SK-N-SH (cell line): Measurements from ENCODE around the gene SRGAP3. TPM values are rescaled to one million over a fixed set of nuclear protein-coding genes. Genes with fewer than 3 reads are reported as not detected.

Experiments
- CTCF ChIA-PET: fragments of 300-600, 350-600 bp; formaldehyde crosslinking; extraction: SDS; loops from one replicate; lab custom pipeline; 2021; lab: Yijun Ruan, JAX
- POLR2A ChIA-PET: fragments of 350-600 bp; sonication (Branson Sonifier 250); formaldehyde crosslinking; extraction: SDS; loops from one replicate; lab custom pipeline; 2020; ENCODE audit warnings: antibody characterized with exemption, inconsistent platforms; lab: Yijun Ruan, JAX
- DNase-seq: peaks from one replicate; pipeline ENCODE4 v3.0.0; 2012
- H2AFZ ChIP-seq: fragments of 200-600 bp; sonication (generic); 2 replicates; pipeline ENCODE4 v1.8.1; 2016; ENCODE audit warnings: antibody characterized with exemption, mild to moderate bottlenecking, low read depth
- H3F3A ChIP-seq: fragments of 200-600 bp; sonication (generic); replicated peaks from 2 replicates; pipeline ENCODE3; 2016; ENCODE audit warnings: antibody characterized with exemption, mild to moderate bottlenecking; ENCODE audit not compliant: insufficient read depth
- H3K27ac ChIP-seq, 2 experiments: fragments of 200-500 bp in 1 of 2; fragments of 200-600 bp in 1 of 2; sonication (Bioruptor generic) in 1 of 2; sonication (generic), shearing (Covaris generic) in 1 of 2; 2 replicates each; pipeline versions ENCODE4 v1.5.1 to v1.6.1; 2014 to 2016; ENCODE audit warnings: low read depth in 2 of 2, inconsistent platforms in 1 of 2, low read length in 1 of 2, mild to moderate bottlenecking in 1 of 2, mixed read lengths in 1 of 2
- H3K27me3 ChIP-seq: fragments of 200-600 bp; sonication (generic), shearing (Covaris generic); 2 replicates; pipeline ENCODE4 v1.6.1; 2016; ENCODE audit warnings: mixed run types; ENCODE audit not compliant: insufficient read depth
- H3K36me3 ChIP-seq, 2 experiments: fragments of 200-500 bp in 1 of 2; fragments of 200-600 bp in 1 of 2; sonication (Bioruptor generic) in 1 of 2; sonication (generic) in 1 of 2; replicated peaks in 1 of 2; 2 replicates each; pipeline versions ENCODE3 to v1.5.1; 2014 to 2016; ENCODE audit warnings: low read length in 1 of 2, mild to moderate bottlenecking in 1 of 2; ENCODE audit not compliant: insufficient read depth in 2 of 2, control insufficient read depth in 1 of 2
- H3K4me1 ChIP-seq, 2 experiments: fragments of 200-500 bp in 1 of 2; fragments of 200-600 bp in 1 of 2; sonication (Bioruptor generic) in 1 of 2; sonication (generic), shearing (Covaris generic) in 1 of 2; 2 replicates each; pipeline versions ENCODE4 v1.5.1 to v1.6.1; 2014 to 2016; ENCODE audit warnings: low read depth in 1 of 2, low read length in 1 of 2, mixed run types in 1 of 2; ENCODE audit not compliant: insufficient read depth in 2 of 2, control insufficient read depth in 1 of 2
- H3K4me2 ChIP-seq: fragments of 200-600 bp; sonication (generic), shearing (Covaris generic); 2 replicates; pipeline ENCODE4 v1.6.1; 2017; ENCODE audit warnings: mixed run types
- H3K4me3 ChIP-seq, 2 experiments: fragments of 200-500 bp in 1 of 2; fragments of 200-600 bp in 1 of 2; sonication (Bioruptor generic) in 1 of 2; sonication (generic), shearing (Covaris generic) in 1 of 2; 2 replicates each; pipeline versions ENCODE4 v1.5.1 to v1.8.1; 2014 to 2016; ENCODE audit warnings: low read depth in 2 of 2, inconsistent platforms in 1 of 2, low read length in 1 of 2, mild to moderate bottlenecking in 1 of 2, mixed read lengths in 1 of 2, moderate library complexity in 1 of 2
- H3K79me2 ChIP-seq: fragments of 200-600 bp; sonication (generic); 2 replicates; pipeline ENCODE4 v1.8.1; 2017; ENCODE audit warnings: mild to moderate bottlenecking; ENCODE audit not compliant: insufficient read depth
- H3K9ac ChIP-seq: fragments of 200-600 bp; sonication (generic); 2 replicates; pipeline ENCODE4 v1.6.1; 2017; ENCODE audit warnings: mixed run types
- H3K9me2 ChIP-seq: fragments of 200-600 bp; sonication (generic); 2 replicates; pipeline ENCODE4 v1.6.1; 2017; ENCODE audit warnings: mixed run types
- H3K9me3 ChIP-seq: fragments of 200-600 bp; sonication (generic); 2 replicates; pipeline ENCODE4 v1.6.1; 2017; ENCODE audit warnings: mixed run types, mild to moderate bottlenecking, moderate library complexity
- H4K20me1 ChIP-seq: fragments of 200-600 bp; sonication (generic); 2 replicates; pipeline ENCODE4 v1.6.1; 2017; ENCODE audit warnings: mild to moderate bottlenecking, mixed run types; ENCODE audit not compliant: insufficient read depth
- ELF1 ChIP-seq: IDR thresholded peaks from 2 replicates; pipeline ENCODE4 v1.4.0; 2012
- EZH2phosphoT487 ChIP-seq: fragments of 200-600 bp; sonication (generic); IDR thresholded peaks from 2 replicates; pipeline ENCODE4 v1.6.1; 2017; ENCODE audit warnings: low read depth, mixed run types, mild to moderate bottlenecking, antibody characterized with exemption, moderate library complexity, borderline replicate concordance
- FOSL2 ChIP-seq: IDR thresholded peaks from 2 replicates; pipeline ENCODE4 v1.4.0; 2012; ENCODE audit warnings: low read depth, mild to moderate bottlenecking, moderate library complexity, borderline replicate concordance
- FOXJ3 ChIP-seq: sonication (generic); formaldehyde crosslinking; IDR thresholded peaks from 2 replicates; pipeline ENCODE4 v1.5.1; 2020; ENCODE audit warnings: mild to moderate bottlenecking, missing genetic modification reagents
- GATA2 ChIP-seq: sonication (generic); formaldehyde crosslinking; IDR thresholded peaks from 2 replicates; pipeline ENCODE4 v1.5.0; 2020; ENCODE audit warnings: mild to moderate bottlenecking, missing genetic modification reagents
- IRF3 ChIP-seq: fragments of 150-350 bp; IDR thresholded peaks from 2 replicates; pipeline ENCODE4 v1.6.1; 2016; ENCODE audit warnings: mild to moderate bottlenecking, low read depth, low read length
- JUND ChIP-seq: IDR thresholded peaks from 2 replicates; pipeline ENCODE4 v1.4.0; 2012
- MAX ChIP-seq: IDR thresholded peaks from 2 replicates; pipeline ENCODE4 v1.4.0; 2012; ENCODE audit warnings: low read depth
- NFIC ChIP-seq: IDR thresholded peaks from 2 replicates; pipeline ENCODE4 v1.4.0; 2012; ENCODE audit warnings: borderline replicate concordance
- NRF1 ChIP-seq: IDR thresholded peaks from 2 replicates; pipeline ENCODE4 v1.6.1; 2012; ENCODE audit warnings: low read depth, mild to moderate bottlenecking, low read length
- POLR2AphosphoS5 ChIP-seq: IDR thresholded peaks from 2 replicates; pipeline ENCODE4 v1.6.1; 2012; ENCODE audit warnings: low read depth, low read length
- RAD21 ChIP-seq: IDR thresholded peaks from 2 replicates; pipeline ENCODE4 v1.6.1; 2012; ENCODE audit warnings: mild to moderate bottlenecking, low read length
- RFX5 ChIP-seq: IDR thresholded peaks from 2 replicates; pipeline ENCODE4 v1.6.1; 2012; ENCODE audit warnings: mild to moderate bottlenecking, improper control_type of control experiment, low read length
- SIN3A ChIP-seq: IDR thresholded peaks from 2 replicates; pipeline ENCODE4 v1.6.1; 2012; ENCODE audit warnings: low read depth, mild to moderate bottlenecking, low read length, moderate library complexity, borderline replicate concordance
- SMC3 ChIP-seq: IDR thresholded peaks from 2 replicates; pipeline ENCODE4 v1.6.1; 2012; ENCODE audit warnings: low read depth, low read length, improper control_type of control experiment
- TAF1 ChIP-seq: IDR thresholded peaks from 2 replicates; pipeline ENCODE4 v1.6.1; 2012; ENCODE audit warnings: low read depth, mild to moderate bottlenecking, low read length, moderate library complexity, borderline replicate concordance
- USF1 ChIP-seq: IDR thresholded peaks from 2 replicates; pipeline ENCODE4 v1.4.0; 2012; ENCODE audit warnings: low read depth, borderline replicate concordance
- YY1 ChIP-seq: IDR thresholded peaks from 2 replicates; pipeline ENCODE4 v1.4.0; 2012; ENCODE audit warnings: low read depth, mild to moderate bottlenecking
- ZBTB33 ChIP-seq: IDR thresholded peaks from 2 replicates; pipeline ENCODE4 v1.4.0; 2012; ENCODE audit warnings: low read depth, borderline replicate concordance
- WGBS: methylation state at CpG from one replicate; pipeline ENCODE4 v1.1.6; 2017; ENCODE audit warnings: low lambda C conversion rate; 5-methylcytosine and 5-hydroxymethylcytosine counted together
- polyA plus RNA-seq, 3 experiments: library from polyadenylated mRNA; depleted of rRNA; stranded (reverse); fragments of >200 nt; gene quantifications; 2 replicates each; pipeline ENCODE4 v1.2.3, GENCODE V29; 2012

The SRGAP3 gene
- polyA plus RNA-seq, 1 of the 3 experiments (the other 2 are of a cell fraction): 2.8 TPM

GRCh38 chr3:9097495-9097894 lies 152.0 kb downstream of the SRGAP3 start:
- Histone ChIP-seq H3K9me2 (no peaks in the 10 kb centered on the region), H3K36me3 (no peaks in the 10 kb centered on the region), H3K9me3 (no peaks in the 10 kb centered on the region), H3K27me3 (no peaks in the 10 kb centered on the region), H3K4me3 (no peak overlapping the region), H3K4me1 (peaks cover 0 to 4% of the 10 kb centered on the region in 2 experiments; a peak in 1 of 4 replicates), H3K9ac (no peak overlapping the region), H3F3A (no peaks in the 10 kb centered on the region), H3K79me2 (no peaks in the 10 kb centered on the region), H3K27ac (no peak overlapping the region), H3K4me2 (no peak overlapping the region), H4K20me1 (no peaks in the 10 kb centered on the region), H2AFZ (no peak overlapping the region)
- POLR2A ChIA-PET: no interaction called here
- TF ChIP-seq ELF1 (no peak), TAF1 (no peak), SIN3A (no peak), RAD21 (no peak), JUND (no peak), USF1 (no peak), RFX5 (no peak), ZBTB33 (no peak), IRF3 (no peak), POLR2AphosphoS5 (no peak), FOXJ3 (CRISPR knock-in tag) (no peak), SMC3 (no peak), NRF1 (no peak), YY1 (no peak), NFIC (no peak), MAX (no peak), FOSL2 (no peak), GATA2 (CRISPR knock-in tag) (no peak), EZH2phosphoT487 (no peak)
- CTCF ChIA-PET: interaction anchor here (1.5 to 1.9 kb wide), 2 partner anchors 30 to 205 kb away, joined by 5 to 7 read pairs; no protein-coding TSS in a partner anchor
- no peak for DNase-seq
- WGBS: 58% methylated on average over 6 of the region's 7 CpGs
